AG04450 (cell line): ENCODE results near the gene POLD3. TPM values are rescaled to one million over a fixed set of nuclear protein-coding genes. Genes with fewer than 3 reads are reported as not detected.
A peak's percentile ranks its signal among the peaks of the same experiment; 100 is the strongest.

Experiments
- CTCF ChIA-PET: fragments of 300-600, 350-600 bp; formaldehyde crosslinking; extraction: SDS; loops from one replicate; lab custom pipeline; 2022; ENCODE audit warnings: antibody characterized with exemption, inconsistent platforms; lab: Charles Lee
- POLR2A ChIA-PET: fragments of 350-600 bp; formaldehyde crosslinking; extraction: SDS; loops from one replicate; lab custom pipeline; 2021; ENCODE audit warnings: antibody characterized with exemption, inconsistent platforms; lab: Yijun Ruan, JAX
- DNase-seq: peaks from one replicate; pipeline ENCODE4 v3.0.0-alpha.2; 2011; ENCODE audit warnings: low read depth, low spot score
- H3K27ac ChIP-seq: one replicate; pipeline ENCODE4 v1.5.1; 2012; ENCODE audit warnings: low read depth, low read length, control low read depth
- H3K27me3 ChIP-seq: one replicate; pipeline ENCODE4 v1.6.0; 2012; ENCODE audit warnings: low read length; ENCODE audit not compliant: control insufficient read depth, insufficient read depth
- H3K4me3 ChIP-seq: 2 replicates; pipeline ENCODE4 v1.5.1; 2011; ENCODE audit warnings: mild to moderate bottlenecking, low read depth, low read length, control low read depth
- H3K9me3 ChIP-seq: 2 replicates; pipeline ENCODE4 v1.5.1; 2012; ENCODE audit warnings: low read length; ENCODE audit not compliant: control insufficient read depth, insufficient read depth
- CTCF ChIP-seq: IDR thresholded peaks from 2 replicates; pipeline ENCODE4 v1.5.1; 2011; ENCODE audit warnings: low read depth, low read length, control low read depth, inconsistent platforms
- polyA plus RNA-seq: library from polyadenylated mRNA; depleted of rRNA; stranded (reverse); fragments of >200 nt; gene quantifications from 2 replicates; pipeline ENCODE4 v1.2.3, GENCODE V29; 2011

The POLD3 gene
- polyA plus RNA-seq, 1 experiment: 14.8 TPM

- TF ChIP-seq CTCF: no peak
- H3K27ac ChIP-seq: no peak overlapping the region
- ChIA-PET POLR2A (no interaction called here), CTCF (interaction anchor here (0.7 to 1.0 kb wide), 3 partner anchors 75 to 100 kb away, joined by 3 read pairs; no protein-coding TSS in a partner anchor)
- no peaks in the 10 kb centered on the region for H3K27me3 ChIP-seq
- no peaks in the 10 kb centered on the region for H3K9me3 ChIP-seq
- H3K4me3 ChIP-seq: no peak overlapping the region
- DNase-seq: no peak
Measured at GRCh38 chr11:74627381-74627780, 35.0 kb downstream of the POLD3 start.

- no peak for DNase-seq
- no peak overlapping the region for H3K4me3 ChIP-seq
- no peaks in the 10 kb centered on the region for H3K9me3 ChIP-seq
- POLR2A ChIA-PET: no interaction called here
- CTCF ChIA-PET: interaction anchor here (1.0 to 2.7 kb wide), 2 partner anchors 16 to 110 kb away, joined by 3 to 10 read pairs; no protein-coding TSS in a partner anchor
- no peak overlapping the region for H3K27ac ChIP-seq
- no peak for TF ChIP-seq CTCF
- H3K27me3 ChIP-seq: no peaks in the 10 kb centered on the region
Measured at GRCh38 chr11:74630043-74630442, 37.7 kb downstream of the POLD3 start.

GRCh38 chr11:74633406-74634393 lies 41.3 kb downstream of the POLD3 start:
- ChIA-PET CTCF (interaction anchor here (0.7 to 2.8 kb wide), 5 partner anchors 9 to 93 kb away, joined by 3 to 11 read pairs (median 8); no protein-coding TSS in a partner anchor), POLR2A (interaction anchor here (0.6 kb wide), 1 partner anchor 141 kb away, joined by 5 read pairs; no protein-coding TSS in a partner anchor)
- TF ChIP-seq CTCF: no peak
- no peak for DNase-seq
- no peak overlapping the region for H3K4me3 ChIP-seq
- H3K27me3 ChIP-seq: no peaks in the 10 kb centered on the region
- no peak overlapping the region for H3K27ac ChIP-seq
- H3K9me3 ChIP-seq: no peaks in the 10 kb centered on the region

DNA sequence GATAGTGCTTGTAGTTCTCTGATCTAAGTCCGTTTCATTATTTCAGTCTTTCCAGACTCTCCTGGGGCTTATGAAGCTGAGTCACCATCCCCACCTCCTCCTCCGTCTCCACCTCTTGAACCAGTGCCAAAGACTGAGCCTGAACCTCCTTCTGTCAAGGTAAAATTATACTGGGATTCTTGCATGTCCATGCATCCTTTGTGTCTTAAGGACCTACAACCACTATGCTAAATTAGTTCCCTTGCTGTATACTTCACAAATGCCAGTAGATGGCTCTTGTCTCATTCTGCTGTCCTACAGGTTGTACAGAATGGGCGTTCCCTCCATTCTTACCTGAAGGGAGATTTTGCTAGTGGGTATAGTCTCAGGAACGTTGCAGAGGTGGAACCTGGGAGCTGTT lies 42.2 kb downstream of the POLD3 start:
- no peaks in the 10 kb centered on the region for H3K27me3 ChIP-seq
- H3K9me3 ChIP-seq: no peaks in the 10 kb centered on the region
- ChIA-PET POLR2A (no interaction called here), CTCF (interaction anchor here (1.0 to 2.8 kb wide), 4 partner anchors 11 to 92 kb away, joined by 3 to 11 read pairs (median 9); no protein-coding TSS in a partner anchor)
- no peak overlapping the region for H3K4me3 ChIP-seq
- peak; percentile 44 for TF ChIP-seq CTCF
- no peak overlapping the region for H3K27ac ChIP-seq
- DNase-seq: no peak
